CD4-positive, alpha-beta T cell treated with Interferon alpha-2 for 1 hour (primary cell): Measurements from ENCODE around the gene SGSH.

Experiments used
- DNase-seq, 2 donors: peaks; one replicate each; pipeline ENCODE4 v3.0.0-alpha.2; 2020 to 2022

SGSH gene

DNA sequence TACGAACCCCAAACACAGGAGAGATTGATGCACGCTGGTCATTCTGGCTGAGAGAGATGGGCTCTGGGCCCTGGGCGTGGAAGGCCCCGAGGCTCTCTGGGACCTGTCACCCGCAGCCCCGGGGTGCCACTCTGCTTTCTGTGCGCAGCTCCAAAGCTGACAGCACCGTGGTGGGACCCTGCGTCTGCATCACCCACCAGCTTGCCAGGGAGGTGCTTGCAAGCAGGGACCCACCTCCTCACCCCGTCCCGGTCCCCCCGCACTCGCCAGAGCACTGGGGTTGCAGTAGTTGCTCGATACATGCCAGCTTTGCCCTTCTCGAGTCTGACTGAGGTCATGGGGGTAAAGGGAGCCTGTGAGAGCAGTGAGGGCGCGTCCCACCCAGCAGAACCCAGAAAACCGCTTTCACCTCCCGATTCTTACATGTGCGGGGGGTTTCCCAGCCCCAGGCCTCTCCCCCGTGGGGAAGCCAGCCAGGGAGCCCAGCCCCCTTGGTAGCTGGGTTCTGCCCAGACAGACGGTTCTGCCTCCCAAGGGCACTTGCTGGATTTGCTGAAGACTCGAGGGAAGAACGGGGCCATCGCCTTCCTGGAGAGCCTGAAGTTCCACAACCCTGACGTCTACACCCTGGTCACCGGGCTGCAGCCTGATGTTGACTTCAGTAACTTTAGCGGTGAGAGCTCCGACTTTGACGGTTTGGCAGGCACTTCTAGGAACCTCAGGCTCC lies 37.9 kb downstream of the SGSH start:
- DNase-seq, result no peak

DNA sequence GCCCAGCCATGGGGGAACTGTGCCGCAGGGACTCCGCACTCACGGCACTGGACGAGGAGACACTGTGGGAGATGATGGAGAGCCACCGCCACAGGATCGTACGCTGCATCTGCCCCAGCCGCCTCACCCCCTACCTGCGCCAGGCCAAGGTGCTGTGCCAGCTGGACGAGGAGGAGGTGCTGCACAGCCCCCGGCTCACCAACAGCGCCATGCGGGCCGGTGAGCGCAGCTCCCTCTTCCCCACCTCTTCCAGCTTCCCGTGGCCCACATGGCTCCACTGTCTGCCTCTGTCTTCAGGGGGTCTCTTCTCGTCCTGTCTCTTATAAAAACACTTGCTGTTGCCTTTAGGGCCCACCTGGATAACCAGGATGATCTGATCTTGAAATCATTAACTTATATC lies 38.7 kb downstream of the SGSH start:
- DNase-seq, result no peak

DNA sequence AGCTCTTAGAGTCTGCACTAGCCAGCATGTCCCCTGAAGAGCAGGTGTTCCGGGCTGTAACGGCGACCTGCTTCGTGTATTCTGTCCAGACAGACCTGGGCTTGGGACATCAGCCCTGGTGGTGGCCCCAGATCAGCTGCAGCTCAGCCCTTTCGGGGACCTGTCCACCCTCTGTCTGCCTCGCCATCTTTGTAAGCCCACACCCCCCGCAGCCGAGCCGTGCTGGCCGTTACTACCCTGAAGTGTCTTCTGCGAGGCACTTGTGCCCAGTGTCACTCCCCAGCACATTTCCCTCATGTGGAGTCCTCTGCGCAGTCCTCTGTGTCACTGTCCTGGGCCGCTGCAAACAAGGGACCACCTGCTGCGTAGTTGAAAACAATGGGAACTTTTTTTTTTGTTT lies 39.9 kb downstream of the SGSH start:
- no peak for DNase-seq

DNA sequence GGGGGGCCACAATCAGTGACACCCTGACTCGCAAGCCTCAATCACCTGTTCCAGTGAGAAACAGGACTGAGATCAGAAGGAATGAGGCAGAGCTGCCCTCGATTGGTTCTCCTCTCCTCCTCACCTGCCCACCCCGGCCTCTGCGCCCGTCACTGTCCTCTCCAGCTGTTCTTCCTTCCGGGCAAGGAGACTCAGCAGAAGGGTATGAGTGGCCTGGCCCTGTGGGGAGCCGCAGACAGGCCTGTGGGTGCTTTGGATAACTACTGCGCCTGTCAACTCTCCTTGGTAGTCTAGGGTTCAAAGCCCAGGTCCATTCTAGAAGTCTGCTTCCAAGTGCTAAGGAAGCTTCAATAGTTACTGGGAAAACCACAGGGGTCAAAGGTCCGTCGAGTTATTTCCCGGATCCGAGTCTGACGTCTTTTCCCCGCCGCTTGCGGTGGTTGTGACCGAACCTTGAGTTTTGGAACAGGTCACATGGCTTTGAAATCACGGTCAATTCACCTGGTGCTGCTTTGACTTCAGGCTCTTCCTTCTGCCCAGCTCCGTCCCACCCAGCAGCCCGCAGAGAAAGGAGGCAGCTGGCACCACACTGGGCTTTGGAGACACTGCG lies 42.0 kb downstream of the SGSH start:
- DNase-seq, result no peak

DNA sequence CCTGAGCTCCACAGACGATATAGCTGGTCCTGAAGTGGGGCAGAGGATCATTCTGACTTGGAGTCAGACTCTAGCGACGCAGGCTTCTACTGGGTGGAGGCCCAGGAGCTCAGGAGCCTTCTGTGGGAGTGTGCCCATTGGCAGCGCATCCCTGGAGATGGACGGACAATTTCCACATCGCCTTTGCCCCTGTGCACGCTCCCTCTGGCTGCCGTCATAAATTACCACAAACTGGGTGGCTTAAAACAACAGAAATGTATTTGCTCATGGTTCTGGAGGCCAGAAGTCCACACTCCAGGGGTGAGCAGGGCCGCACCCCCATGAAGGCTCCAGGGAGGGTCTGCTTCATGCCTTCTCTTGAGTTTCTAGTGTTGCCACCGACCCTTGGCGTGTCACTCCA lies 43.4 kb downstream of the SGSH start:
- no peak for DNase-seq

DNA sequence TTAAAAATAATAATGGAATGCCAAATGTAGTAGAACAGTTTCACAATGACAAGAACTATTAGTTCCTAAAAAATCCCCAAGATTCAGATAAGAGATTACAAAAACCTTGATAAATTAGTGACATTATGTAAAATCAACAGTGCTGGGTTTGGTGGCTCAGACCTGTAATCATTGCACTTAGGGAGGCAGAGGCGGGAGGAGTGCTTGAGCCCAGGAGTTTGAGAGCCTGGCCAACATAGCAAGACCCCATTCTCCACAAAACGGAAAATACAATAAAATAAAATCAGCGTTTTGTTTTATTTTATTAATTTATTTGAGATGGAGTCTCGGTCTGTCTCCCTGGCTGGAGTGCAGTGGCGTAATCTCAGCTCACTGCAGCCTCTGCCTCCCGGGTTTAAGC lies 46.2 kb downstream of the SGSH start:
- no peak for DNase-seq

DNA sequence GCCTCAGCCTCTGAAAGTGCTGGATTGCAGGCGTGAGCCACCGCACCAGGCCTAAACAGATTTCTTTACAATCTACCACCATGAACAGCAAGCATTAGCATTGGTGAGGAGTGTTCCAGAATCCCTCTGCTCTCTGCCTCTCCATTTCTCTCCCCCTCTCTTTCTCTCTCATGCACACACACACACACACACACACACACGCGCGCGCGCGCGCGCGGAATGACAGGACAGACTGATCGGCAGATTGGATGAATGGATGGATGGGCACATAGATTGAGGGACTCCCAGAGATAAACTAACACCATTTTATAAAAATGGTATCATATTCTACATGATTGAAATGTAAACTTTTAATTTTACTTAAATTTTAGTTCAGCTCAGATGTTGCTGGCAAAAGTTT lies 47.0 kb downstream of the SGSH start:
- no peak for DNase-seq

DNA sequence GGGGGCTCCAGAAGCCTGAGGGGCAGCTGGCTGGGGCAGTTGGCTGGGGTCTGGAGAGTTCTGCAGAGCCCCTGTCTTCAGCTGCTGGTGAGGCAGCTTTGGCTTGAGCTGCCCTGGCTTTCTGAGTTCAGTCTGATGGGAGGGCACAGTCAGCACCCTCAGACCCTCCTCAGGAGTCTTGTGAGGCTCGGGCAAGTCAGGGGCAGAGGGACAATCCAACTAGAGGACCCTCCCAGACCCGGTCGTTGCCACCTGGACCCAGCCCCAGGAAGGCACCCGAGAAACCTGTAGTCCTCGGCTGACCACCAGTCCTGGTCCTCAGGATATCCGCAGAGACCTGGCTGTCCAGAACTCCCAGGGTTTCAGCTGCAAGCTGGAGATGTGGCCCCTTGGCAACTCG lies 48.5 kb downstream of the SGSH start:
- DNase-seq, result no peak

DNA sequence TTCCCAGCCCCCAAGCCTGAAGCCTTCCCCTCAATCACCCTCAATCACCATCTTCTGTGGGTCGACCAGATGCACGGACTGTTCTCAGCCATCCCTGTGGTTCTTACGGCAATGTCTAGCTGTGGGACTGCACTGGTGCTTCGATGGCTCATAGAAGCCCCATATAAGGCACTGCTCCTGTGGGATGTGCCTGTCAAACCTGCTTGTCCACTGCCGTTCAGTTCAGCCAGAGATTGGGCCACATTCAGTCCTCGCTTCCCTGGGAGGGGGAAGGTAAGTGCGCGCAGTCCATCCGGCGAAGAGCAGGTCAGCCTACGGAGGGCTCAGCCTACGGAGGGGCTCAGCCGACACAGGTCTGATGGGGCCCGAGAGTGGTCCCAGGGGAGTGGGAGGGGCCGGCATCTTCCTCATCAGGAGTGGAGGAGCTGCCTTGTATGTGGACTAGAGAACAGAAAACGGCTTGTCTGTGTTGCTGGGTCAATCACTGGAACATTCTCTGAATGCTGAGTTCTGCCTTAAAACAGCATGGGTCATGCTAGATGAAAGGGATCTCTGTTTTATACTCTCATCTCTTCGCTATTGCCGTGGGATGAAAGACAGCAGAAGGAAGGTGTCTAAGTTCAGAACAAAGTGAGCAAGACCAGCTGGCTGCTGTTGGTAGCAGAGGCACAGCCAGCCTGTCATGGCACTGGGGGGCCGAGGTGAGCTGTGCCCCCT lies 50.2 kb downstream of the SGSH start, which contains the start of gene CARD14:
CARD14 (plus strand) TSS at position 247 of the 717 bp plus-strand sequence. CDS start 11,409 bp downstream, outside the sequence.
- no peak for DNase-seq

DNA sequence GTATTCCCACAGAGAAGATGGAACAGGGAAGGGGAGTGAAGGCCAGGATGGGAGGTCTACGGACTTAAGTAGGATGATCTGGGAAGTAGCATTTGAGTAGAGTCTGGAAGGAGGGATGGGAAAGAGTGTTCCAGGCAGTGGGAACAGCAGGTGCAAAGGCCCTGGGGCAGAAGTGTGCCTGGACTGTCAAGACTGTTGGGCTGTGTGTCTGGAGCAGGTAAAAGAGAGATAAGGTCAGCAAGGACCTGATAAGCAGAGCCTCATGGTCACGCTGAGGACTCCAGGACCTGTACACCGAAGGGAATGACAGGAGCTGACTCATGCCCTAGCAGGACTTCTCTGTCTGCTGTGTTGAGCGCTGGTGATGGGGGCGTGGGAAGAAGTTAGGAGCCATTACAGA lies 51.0 kb downstream of the SGSH start:
- no peak for DNase-seq

DNA sequence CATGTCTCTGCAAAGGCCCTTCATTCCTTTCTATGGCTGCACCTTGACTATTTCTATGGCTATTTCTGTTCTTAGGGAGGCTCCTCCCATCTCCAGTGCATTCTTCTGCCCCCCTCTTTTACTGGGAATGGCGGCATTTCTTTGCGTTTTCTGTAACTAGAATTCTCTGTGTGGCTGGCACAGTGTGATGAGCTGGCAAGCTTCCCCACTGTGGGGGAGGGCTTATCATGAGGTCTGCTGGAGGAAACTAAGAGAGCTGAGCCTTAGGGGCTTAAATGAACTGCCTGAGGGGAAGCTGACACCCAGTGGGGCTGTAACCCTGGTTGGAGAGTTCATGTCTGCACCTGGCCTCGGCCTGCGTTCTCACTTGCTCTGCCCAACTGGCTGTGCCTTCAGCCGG lies 51.8 kb downstream of the SGSH start:
- no peak for DNase-seq

DNA sequence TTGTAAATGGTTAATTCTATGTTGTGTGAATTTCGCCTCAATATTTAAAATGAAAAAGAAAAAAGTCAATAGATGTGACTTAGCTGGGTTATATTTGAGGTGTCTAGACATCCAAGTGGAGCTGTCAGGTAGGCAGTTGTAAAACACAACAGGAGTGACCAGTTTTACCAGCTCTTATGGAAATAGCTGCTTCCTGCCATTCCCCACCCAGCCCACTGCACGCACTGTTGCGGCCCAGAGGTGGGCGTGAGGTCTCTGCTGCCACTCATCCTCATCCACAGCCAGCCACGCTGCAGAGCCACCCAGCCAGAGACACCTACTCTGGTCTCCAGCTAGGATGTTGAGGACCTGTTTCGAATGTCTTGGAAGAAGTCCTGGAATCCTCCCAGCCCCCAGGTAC lies 53.7 kb downstream of the SGSH start:
- no peak for DNase-seq

DNA sequence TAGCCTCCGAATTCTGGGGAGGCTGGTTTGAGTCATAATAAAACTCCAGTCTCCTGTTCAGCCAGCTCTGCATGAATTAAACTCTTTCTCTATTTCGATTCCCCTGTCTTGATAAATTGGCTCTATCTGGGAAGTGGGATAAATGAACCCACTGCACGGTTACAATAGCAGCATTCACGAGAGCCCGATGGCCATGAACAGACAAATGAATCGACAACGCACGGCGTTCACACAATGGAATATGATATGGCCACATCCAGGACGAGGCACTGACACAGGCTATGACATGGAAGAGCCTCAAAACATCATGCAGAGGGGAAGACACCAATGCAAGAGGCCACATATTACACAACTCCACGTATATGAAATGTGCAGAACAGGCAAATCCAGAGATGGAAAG lies 55.9 kb downstream of the SGSH start:
- DNase-seq, result no peak

DNA sequence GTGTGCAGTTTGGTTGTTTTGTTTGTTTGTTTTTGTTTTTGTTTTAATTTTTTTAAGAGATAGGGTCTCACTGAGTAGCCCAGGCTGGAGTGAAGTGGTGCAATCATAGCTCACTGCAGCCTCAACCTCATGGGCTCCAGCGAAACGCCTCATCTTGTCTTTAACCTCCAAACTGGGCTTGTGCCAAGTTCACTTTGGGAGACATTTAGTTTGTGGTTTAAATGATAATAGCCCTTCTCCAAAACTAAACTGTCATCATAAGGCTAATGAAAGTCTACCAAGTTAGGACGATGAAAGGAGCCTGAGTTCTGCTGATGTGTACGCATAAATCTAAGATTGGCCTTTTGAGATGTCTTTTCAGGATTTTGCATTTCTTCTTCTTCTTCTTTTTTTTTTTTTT lies 56.8 kb downstream of the SGSH start:
- no peak for DNase-seq

DNA sequence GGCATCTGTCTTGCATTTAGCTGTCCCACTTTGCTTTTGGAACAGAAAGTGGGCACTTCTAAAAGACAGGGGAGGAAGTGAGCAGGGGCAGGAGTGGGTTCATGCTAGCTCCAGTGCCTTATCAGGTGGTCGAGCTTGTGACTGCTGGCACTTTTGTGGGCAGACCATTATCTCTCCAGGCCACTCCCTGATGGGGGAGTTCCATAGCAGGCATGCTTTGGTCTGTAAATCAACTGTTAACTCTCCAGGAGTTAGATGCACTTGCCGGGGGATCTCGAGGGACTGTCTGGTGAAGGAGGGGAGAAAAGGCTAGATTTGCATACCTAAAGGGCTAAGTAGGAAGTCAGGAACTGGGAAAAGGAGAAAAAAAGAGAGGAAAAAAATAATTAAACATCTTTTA lies 59.6 kb downstream of the SGSH start:
- no peak for DNase-seq
